Measurements from ENCODE around the gene DSCAML1.

DNA sequence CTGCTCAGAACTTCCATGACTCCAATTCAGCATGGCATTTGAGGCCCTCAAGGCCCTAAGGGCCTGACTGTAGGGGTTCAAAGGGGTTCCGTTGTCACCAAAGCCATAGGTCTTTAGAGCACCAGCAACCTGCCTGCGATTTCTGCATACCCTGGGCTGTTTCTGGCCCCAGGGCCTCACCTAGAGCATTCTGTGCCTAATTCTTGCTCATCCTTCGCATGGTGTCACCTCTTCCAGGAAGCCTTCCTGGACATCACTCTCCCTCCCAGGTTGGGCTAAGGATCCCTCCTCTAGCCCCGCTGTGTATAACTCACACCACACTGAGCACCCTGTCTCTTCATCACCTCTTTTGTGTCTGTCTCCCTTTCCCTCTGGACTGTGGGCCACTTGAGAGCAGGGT lies 275.0 kb downstream of the DSCAML1 start:
- TF ChIP-seq, protein P1, sequence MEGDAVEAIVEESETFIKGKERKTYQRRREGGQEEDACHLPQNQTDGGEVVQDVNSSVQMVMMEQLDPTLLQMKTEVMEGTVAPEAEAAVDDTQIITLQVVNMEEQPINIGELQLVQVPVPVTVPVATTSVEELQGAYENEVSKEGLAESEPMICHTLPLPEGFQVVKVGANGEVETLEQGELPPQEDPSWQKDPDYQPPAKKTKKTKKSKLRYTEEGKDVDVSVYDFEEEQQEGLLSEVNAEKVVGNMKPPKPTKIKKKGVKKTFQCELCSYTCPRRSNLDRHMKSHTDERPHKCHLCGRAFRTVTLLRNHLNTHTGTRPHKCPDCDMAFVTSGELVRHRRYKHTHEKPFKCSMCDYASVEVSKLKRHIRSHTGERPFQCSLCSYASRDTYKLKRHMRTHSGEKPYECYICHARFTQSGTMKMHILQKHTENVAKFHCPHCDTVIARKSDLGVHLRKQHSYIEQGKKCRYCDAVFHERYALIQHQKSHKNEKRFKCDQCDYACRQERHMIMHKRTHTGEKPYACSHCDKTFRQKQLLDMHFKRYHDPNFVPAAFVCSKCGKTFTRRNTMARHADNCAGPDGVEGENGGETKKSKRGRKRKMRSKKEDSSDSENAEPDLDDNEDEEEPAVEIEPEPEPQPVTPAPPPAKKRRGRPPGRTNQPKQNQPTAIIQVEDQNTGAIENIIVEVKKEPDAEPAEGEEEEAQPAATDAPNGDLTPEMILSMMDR (IDR thresholded peaks at IDR 0.05): no peak
- TF ChIP-seq POLR2A (IDR thresholded peaks at IDR 0.05) (no peak), POLR2AphosphoS5 (IDR thresholded peaks at IDR 0.05) (no peak), EP300 (IDR thresholded peaks at IDR 0.05; ENCODE audit: low read depth) (no peak)
